Muscle layer of duodenum (tissue), 2 donors: ENCODE measurements around the gene PCDHA5.
A peak's percentile ranks its signal among the peaks of the same experiment; 100 is the strongest.
"Not testable (repeated sequence)": the region's sequence is repeated elsewhere in the genome, so short reads cannot be mapped to it uniquely, and the experiment has no call there.

Source experiments
- H3K27ac ChIP-seq: one replicate; pipeline ENCODE4 v1.7.0; 2013; ENCODE audit warnings: mild to moderate bottlenecking, low read length
- H3K27me3 ChIP-seq: one replicate; pipeline ENCODE4 v1.7.0; 2013; ENCODE audit warnings: low read depth, mild to moderate bottlenecking, control low read depth, low read length
- H3K36me3 ChIP-seq, 2 donors: one replicate each; pipeline ENCODE4 v1.7.0; 2013; ENCODE audit warnings: low read length in 2 of 2, control low read depth in 1 of 2, mild to moderate bottlenecking in 1 of 2; ENCODE audit not compliant: insufficient read depth in 2 of 2, control insufficient read depth in 1 of 2
- H3K4me1 ChIP-seq, 2 donors: one replicate each; pipeline ENCODE4 v1.7.0; 2013; ENCODE audit warnings: low read length in 2 of 2, mild to moderate bottlenecking in 2 of 2, control low read depth in 1 of 2, moderate library complexity in 1 of 2; ENCODE audit not compliant: insufficient read depth in 2 of 2, control insufficient read depth in 1 of 2
- H3K4me3 ChIP-seq, 2 donors: one replicate each; pipeline ENCODE4 v1.7.0; 2013; ENCODE audit warnings: low read length in 2 of 2, low read depth in 1 of 2, mild to moderate bottlenecking in 1 of 2
- H3K9me3 ChIP-seq, 2 donors: one replicate each; pipeline ENCODE4 v1.7.0; 2013; ENCODE audit warnings: low read length in 2 of 2, control low read depth in 1 of 2, mild to moderate bottlenecking in 1 of 2; ENCODE audit not compliant: control insufficient read depth in 1 of 2
- donor health status: healthy.

The PCDHA5 gene

DNA sequence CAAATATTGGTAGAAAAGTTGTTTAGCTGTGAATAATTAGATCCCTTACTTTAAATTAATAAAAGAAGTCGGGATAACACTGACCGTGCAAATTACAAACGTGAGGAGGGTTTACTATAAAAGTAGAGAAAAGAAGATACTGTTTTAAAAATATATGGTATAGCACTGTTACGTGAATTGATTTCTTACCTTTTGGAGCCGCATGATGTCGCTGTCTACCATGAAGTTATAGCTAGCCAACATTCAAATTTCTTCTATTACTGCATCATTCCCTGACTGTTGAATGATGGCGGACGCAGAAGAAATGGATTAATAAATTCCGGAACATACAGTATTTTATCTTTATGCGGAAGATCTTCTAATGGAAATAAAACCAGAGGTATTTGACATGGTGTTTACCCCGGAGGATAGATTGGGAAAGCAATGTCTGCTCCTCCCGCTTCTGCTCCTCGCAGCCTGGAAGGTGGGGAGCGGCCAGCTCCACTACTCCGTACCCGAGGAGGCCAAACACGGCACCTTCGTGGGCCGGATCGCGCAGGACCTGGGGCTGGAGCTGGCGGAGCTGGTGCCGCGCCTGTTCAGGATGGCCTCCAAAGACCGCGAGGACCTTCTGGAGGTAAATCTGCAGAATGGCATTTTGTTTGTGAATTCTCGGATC is 6.4 kb downstream of the PCDHA5 start, which contains the start of gene PCDHA6:
PCDHA6 (plus strand) TSS at position 257 of the 658 bp plus-strand sequence; CDS start at position 389, 132 bp downstream.
- peak within 1 kb of the TSS in 1 of 2 donors; percentile 44 for H3K4me3 ChIP-seq
- no peaks in the 10 kb centered on the region for H3K36me3 ChIP-seq
- H3K9me3 ChIP-seq, result peaks cover 7 to 37% of the 10 kb centered on the region in 2 donors

DNA sequence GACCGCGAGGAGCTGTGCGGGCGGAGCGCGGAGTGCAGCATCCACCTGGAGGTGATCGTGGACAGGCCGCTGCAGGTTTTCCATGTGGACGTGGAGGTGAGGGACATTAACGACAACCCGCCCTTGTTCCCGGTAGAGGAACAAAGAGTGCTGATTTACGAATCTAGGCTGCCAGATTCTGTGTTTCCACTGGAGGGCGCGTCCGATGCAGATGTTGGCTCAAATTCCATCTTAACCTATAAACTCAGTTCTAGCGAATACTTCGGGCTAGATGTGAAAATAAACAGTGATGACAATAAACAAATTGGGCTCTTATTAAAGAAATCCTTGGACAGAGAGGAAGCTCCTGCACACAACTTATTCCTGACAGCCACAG is 6.9 kb downstream of the PCDHA5 start:
- Histone ChIP-seq H3K27me3 (no peaks in the 10 kb centered on the region), H3K36me3 (no peaks in the 10 kb centered on the region), H3K27ac (no peak overlapping the region), H3K4me3 (peak overlapping the region in 1 of 2 donors; percentile 44), H3K4me1 (no peaks in the 10 kb centered on the region), H3K9me3 (peaks cover 7 to 33% of the 10 kb centered on the region in 2 donors)

More for the DNA sequence above, 6.4 kb downstream of the PCDHA5 start, which contains the start of gene PCDHA6:
- no peaks in the 10 kb centered on the region for H3K4me1 ChIP-seq
- H3K27ac ChIP-seq, result no peak within 1 kb of the TSS
- H3K27me3 ChIP-seq, result no peaks in the 10 kb centered on the region

DNA sequence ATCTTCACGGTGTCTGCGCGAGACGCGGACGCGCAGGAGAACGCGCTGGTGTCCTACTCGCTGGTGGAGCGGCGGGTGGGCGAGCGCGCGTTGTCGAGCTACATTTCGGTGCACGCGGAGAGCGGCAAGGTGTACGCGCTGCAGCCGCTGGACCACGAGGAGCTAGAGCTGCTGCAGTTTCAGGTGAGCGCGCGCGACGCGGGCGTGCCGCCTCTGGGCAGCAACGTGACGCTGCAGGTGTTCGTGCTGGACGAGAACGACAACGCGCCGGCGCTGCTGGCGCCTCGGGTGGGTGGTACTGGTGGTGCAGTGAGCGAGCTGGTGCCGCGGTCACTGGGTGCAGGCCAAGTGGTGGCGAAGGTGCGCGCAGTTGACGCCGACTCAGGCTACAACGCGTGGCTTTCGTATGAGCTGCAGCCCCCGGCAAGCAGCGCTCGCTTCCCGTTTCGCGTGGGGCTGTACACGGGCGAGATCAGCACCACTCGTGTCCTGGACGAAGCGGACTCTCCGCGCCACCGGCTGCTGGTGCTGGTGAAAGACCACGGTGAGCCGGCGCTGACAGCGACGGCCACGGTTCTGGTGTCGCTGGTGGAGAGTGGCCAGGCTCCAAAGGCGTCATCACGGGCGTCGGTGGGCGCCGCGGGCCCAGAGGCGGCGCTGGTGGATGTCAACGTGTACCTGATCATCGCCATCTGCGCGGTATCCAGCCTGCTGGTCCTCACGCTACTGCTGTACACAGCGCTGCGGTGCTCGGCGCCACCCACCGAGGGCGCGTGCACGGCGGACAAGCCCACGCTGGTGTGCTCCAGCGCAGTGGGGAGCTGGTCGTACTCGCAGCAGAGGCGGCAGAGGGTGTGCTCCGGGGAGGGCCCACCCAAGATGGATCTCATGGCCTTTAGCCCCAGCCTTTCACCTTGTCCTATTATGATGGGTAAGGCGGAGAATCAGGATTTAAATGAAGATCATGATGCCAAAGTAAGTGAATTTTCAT is 8.4 kb downstream of the PCDHA5 start:
- H3K9me3 ChIP-seq, result peaks cover 7 to 31% of the 10 kb centered on the region in 2 donors
- H3K27me3 ChIP-seq, H3K4me1 ChIP-seq, H3K27ac ChIP-seq, H3K36me3 ChIP-seq: not testable (repeated sequence)
- H3K4me3 ChIP-seq, result peak overlapping the region in 1 of 2 donors; percentile 32

GRCh38 chr5:140833993-140834392 is 12.6 kb downstream of the PCDHA5 start, which contains the start of gene PCDHA7:
Gene PCDHA7, plus strand, starts transcription at chr5:140834269. Its CDS starts 115 bp downstream, at chr5:140834384.
- Histone ChIP-seq H3K9me3 (peaks cover 7 to 35% of the 10 kb centered on the region in 2 donors), H3K4me3 (peak within 1 kb of the TSS in 1 of 2 donors; percentile 30), H3K27me3 (no peaks in the 10 kb centered on the region)

DNA sequence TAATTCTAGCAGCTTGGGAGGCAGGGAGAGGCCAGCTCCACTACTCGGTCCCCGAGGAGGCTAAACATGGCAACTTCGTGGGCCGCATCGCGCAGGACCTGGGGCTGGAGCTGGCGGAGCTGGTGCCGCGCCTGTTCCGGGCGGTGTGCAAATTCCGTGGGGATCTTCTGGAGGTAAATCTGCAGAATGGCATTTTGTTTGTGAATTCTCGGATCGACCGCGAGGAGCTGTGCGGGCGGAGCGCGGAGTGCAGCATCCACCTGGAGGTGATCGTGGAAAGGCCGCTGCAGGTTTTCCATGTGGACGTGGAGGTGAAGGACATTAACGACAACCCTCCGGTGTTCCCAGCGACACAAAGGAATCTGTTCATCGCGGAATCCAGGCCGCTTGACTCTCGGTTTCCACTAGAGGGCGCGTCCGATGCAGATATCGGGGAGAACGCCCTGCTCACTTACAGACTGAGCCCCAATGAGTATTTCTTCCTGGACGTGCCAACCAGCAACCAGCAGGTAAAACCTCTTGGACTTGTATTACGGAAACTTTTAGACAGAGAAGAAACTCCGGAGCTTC is 13.1 kb downstream of the PCDHA5 start:
- not testable (repeated sequence) for H3K27me3 ChIP-seq, H3K4me1 ChIP-seq, H3K27ac ChIP-seq, H3K36me3 ChIP-seq
- Histone ChIP-seq H3K9me3 (peaks cover 7 to 34% of the 10 kb centered on the region in 2 donors), H3K4me3 (peak overlapping the region in 1 of 2 donors; percentile 30)

More at GRCh38 chr5:140833993-140834392, 12.6 kb downstream of the PCDHA5 start, which contains the start of gene PCDHA7:
- no peaks in the 10 kb centered on the region for H3K4me1 ChIP-seq
- no peaks in the 10 kb centered on the region for H3K36me3 ChIP-seq
- H3K27ac ChIP-seq, result no peak within 1 kb of the TSS

GRCh38 chr5:140835622-140836510 is 14.5 kb downstream of the PCDHA5 start:
- Histone ChIP-seq H3K27ac (no peak overlapping the region), H3K4me1 (no peaks in the 10 kb centered on the region), H3K9me3 (peaks cover 11 to 26% of the 10 kb centered on the region in 2 donors), H3K4me3 (peak overlapping the region in 1 of 2 donors; percentile 20), H3K36me3 (no peaks in the 10 kb centered on the region), H3K27me3 (peaks cover 3% of the 10 kb centered on the region)

GRCh38 chr5:140840978-140841962 is 19.9 kb downstream of the PCDHA5 start, which contains the start of gene PCDHA8:
Gene PCDHA8, plus strand, starts transcription at chr5:140841187. Its CDS starts 135 bp downstream, at chr5:140841322.
- Histone ChIP-seq H3K4me1 (peaks cover 0 to 4% of the 10 kb centered on the region in 2 donors), H3K9me3 (peaks cover 4 to 7% of the 10 kb centered on the region in 2 donors), H3K27me3 (peaks cover 3% of the 10 kb centered on the region), H3K4me3 (peak within 1 kb of the TSS in 1 of 2 donors; percentile 42), H3K27ac (no peak within 1 kb of the TSS), H3K36me3 (no peaks in the 10 kb centered on the region)

- no peak overlapping the region for H3K27ac ChIP-seq
- no peak overlapping the region for H3K4me3 ChIP-seq
- no peaks in the 10 kb centered on the region for H3K36me3 ChIP-seq
- peaks cover 4% of the 10 kb centered on the region in 2 donors for H3K9me3 ChIP-seq
- H3K4me1 ChIP-seq, result peaks cover 0 to 4% of the 10 kb centered on the region in 2 donors
- peaks cover 3% of the 10 kb centered on the region for H3K27me3 ChIP-seq
Observed at GRCh38 chr5:140842798-140843733, 21.7 kb downstream of the PCDHA5 start.
